GM18526 (cell line): ENCODE data around the gene CSRP2.

Source experiments
- POLR2A ChIP-seq: IDR thresholded peaks from 3 replicates; pipeline ENCODE4 v1.6.1; 2011; ENCODE audit not compliant: insufficient read length; ENCODE audit errors: extremely low read depth

CSRP2 gene

GRCh38 chr12:76878899-76879709 lies at the start of gene CSRP2:
CSRP2 (minus strand) TSS chr12:76879019; CDS start chr12:76866260, 12,759 bp downstream.
- peak; percentile 56 for TF ChIP-seq POLR2A

GRCh38 chr12:76927170-76927784 lies 48.5 kb upstream of the CSRP2 start:
- TF ChIP-seq POLR2A = no peak

GRCh38 chr12:76925135-76925534 lies 46.3 kb upstream of the CSRP2 start:
- no peak for TF ChIP-seq POLR2A

GRCh38 chr12:76922866-76923265 lies 44.0 kb upstream of the CSRP2 start:
- no peak for TF ChIP-seq POLR2A

- no peak for TF ChIP-seq POLR2A
Observed at GRCh38 chr12:76921891-76922664, 43.3 kb upstream of the CSRP2 start.

GRCh38 chr12:76921100-76921471 lies 42.3 kb upstream of the CSRP2 start:
- TF ChIP-seq POLR2A = no peak

GRCh38 chr12:76920172-76921099 lies 41.6 kb upstream of the CSRP2 start:
- TF ChIP-seq POLR2A = no peak

- no peak for TF ChIP-seq POLR2A
Observed at GRCh38 chr12:76919383-76920171, 40.8 kb upstream of the CSRP2 start.

GRCh38 chr12:76916170-76916540 lies 37.3 kb upstream of the CSRP2 start:
- no peak for TF ChIP-seq POLR2A

GRCh38 chr12:76915361-76916169 lies 36.7 kb upstream of the CSRP2 start:
- no peak for TF ChIP-seq POLR2A

GRCh38 chr12:76914102-76914859 lies 35.5 kb upstream of the CSRP2 start:
- no peak for TF ChIP-seq POLR2A

- no peak for TF ChIP-seq POLR2A
Observed at GRCh38 chr12:76909290-76909689, 30.5 kb upstream of the CSRP2 start.
